Measurements from ENCODE around the gene SCGB3A2.

SCGB3A2 gene

DNA sequence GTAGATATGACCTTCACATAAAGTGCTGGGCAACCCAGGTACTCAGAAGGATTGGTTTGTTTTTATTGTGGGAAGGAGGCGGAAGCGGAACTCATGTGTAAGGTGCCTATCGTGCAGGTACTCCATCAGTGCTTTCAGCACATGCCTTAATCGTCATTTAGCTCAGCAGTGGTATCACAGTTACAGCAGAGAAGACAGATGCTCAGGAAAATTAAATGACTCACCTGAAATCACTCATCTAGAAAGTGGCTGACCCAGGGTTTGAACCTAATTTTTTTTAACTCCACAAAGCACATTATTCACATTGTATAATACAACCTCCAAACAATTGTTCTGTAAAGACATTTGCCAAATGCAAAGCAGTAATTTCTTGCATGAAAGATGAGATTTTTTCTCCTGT is 25.6 kb downstream of the SCGB3A2 start:
- no peak for DNase-seq (ENCODE audit: low spot score)

DNA sequence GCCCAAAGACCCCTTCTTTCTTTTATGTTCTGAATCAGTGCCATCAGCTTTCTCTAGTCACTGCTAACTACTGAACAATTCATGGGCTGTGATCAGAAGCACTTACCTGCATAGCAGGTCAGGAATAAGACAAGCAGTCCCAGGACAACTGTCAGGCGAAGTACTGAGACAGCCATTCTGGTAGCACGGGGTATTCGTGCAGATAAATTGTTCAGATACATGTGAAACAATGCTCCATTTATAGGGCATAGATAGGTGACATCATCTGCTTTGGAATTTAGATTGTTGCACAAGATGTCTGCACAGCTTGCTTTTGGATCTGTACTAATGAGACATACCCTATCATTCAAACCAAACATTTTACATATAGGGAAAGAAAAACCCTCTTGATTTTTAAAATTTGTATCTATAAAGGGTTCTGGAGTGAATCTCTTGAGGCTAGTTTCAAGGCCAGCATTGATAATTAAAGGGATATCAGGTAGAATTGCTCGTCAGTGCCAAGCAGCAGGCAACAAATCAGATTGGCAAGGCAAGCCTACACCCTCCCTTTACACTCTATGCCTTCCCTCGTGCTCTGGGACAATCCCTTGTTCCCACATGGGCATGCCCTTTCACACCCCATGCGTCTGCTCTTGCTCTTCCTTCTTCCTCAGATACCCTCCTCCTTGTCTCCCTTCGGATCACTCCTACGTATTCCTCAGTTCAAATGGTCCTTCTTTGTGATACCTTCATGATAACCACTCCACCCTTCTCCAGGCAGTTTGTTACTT is 28.0 kb downstream of the SCGB3A2 start, which contains the start of gene C5orf46:
Gene C5orf46, minus strand, starts transcription at position 213 of the 770 bp plus-strand sequence. Its CDS starts 37 bp downstream, at position 176.
- DNase-seq (ENCODE audit: low spot score), result no peak

DNA sequence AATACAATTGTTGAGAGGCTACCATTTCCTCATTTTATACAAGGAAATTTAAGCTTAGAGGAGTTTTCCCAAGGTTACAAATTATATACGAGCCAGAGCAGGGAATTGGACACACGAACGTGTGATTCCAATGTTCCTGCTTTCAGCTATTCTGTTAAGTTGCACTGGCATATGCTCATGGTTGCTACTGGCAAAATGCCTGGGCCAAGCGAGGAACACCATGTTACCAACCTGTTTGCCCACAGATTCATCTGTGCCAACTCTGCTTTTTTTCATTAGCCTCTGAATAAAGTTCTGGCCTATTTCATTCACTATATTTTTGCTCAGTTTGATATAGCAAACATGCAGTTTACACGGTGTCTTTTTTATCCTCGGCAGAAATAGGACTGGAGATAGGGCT is 32.9 kb downstream of the SCGB3A2 start:
- DNase-seq (ENCODE audit: low spot score), result no peak

DNA sequence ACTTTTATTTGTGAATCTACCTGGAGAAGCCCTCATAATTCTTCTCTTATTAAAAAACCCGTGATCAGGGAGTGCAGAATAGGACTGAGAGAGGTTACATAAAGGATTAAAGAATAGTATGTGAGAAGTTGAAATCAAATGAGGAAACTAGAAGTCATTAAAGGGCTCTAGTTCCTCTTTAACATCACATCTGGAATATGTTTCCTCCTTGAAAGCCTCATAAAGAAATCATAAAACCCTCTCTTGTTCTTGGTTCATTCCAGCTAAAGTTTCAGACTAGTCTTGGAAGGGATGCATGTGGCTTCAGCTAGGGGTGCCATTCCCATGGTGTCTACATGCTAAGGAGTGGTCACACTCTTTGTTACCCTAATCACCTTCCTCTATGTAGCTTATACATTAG is 33.5 kb downstream of the SCGB3A2 start:
- no peak for DNase-seq (ENCODE audit: low spot score)

DNA sequence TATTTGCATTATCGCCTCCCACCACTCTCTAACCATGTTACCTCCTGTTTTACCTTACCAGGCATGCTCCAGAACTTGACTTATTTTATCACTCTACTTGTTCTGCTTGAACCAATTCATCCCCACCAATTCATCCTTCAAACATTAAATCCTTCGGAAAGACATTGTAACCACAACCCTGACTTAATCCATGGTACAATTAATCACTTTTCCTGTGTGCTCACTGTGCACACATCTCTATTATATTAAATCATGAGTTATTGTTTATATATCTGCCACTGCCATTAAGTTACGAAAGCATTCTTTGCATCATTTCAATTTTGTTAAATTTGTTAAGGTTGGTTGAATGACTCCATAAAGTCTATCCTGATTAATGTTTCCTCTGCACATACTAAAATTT is 35.3 kb downstream of the SCGB3A2 start:
- no peak for DNase-seq (ENCODE audit: low spot score)

DNA sequence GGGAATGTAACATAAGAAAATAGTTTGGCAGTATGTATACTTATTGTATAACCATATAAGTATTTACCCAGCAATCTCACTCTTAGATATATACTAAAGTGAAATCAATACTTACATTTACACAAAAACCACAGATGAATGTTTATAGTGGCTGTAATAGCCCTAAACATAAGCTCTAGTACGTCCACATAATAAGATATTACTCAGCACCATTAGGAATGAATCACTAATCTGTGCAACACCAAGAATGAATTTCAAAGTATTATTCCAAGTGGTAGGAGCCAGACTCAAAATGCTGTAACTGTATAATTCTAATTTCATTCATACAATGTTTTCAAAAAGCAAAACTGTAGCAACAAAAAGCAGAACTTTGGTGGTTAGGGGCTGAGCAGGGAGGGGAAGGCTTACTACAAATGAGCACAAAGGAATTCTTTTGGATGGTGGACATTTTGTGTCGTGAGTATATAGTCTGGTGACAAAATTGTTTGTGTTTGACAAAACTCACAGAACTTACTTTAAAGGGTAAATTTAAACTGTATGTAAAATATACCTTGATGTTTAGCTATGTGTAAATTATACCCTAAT is 39.7 kb downstream of the SCGB3A2 start:
- DNase-seq (ENCODE audit: low spot score), result no peak

DNA sequence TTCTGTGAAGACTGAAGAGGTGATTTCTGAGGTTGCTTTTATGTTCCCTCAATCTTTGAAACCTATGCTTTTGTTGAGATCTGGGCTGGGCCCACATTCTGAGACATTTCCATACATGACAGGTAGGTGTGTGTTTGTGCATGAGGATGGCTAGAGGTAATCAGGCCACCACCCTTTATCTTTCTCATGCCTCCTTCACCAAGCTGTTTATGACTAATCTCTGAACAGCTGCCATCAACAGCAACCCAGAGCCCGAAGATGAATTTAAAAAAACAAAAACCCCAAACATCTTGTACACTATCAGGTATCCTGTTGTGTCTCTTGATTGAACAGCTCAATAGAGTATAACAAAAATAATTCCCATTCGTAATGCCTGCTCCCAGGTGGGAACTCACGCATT is 40.4 kb downstream of the SCGB3A2 start:
- no peak for DNase-seq (ENCODE audit: low spot score)

DNA sequence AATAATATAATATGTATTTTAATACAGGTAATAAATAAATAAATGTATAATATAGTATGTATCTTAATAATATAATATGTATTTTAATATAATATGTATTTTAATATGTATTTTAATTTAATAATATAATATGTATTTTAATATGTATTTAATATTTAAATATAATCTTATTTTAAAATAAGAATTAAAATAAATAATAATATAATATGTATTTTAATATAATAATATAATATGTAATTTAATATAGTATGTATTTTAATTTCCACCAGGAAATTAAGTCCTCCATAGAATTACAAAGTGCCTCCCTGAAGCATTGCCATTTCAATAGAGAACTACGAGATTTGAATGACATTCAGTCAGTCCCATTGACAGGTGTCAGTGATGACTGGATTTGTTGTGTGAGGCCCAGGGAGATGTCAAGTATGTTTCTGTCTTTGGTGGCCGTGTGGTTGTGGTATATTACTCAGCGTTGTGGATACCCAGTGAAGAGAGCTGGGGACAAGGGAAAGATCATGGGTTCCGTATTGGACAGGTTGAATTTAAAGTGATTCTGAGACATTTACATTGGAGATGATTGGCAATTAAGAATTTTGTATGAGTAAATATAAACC is 42.0 kb downstream of the SCGB3A2 start:
- DNase-seq (ENCODE audit: low spot score), result no peak

DNA sequence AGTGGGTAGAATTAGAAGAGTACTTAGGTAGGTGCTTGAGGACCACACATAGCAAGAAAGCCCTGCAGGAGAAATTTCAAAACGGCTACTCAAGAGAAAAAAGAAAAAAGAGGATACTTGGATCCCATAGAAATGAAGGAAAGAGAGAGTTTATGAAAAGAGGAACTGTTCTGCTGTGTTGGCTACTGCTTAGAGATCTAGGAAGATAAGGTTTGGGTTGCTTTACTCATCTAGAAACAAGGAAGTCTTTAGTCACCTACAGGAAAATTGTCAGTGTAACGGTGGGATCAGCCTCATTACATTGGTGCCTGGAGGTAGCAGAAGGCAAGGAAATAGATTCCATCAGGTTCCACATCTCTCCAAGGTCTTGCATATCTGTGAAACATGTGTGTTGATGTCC is 42.6 kb downstream of the SCGB3A2 start:
- DNase-seq (ENCODE audit: low spot score), result no peak

DNA sequence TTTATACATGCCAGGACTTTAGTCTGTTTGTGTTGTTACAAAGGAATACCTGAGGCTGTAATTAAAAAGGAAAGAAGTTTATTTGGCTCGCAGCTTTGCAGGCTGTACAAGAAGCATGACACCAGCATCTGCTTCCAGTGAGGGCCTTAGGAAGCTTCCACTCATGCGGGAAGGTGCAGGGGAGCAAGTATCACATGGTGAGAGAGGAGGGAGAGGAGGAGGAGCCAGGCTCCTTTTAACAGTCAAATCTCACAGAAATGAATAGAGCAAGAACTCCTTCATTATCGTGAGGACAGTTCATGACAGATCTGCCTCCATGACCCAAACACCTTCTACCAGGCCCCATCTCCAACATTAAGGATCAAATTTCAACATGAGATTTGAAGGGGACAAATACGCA is 46.5 kb downstream of the SCGB3A2 start:
- no peak for DNase-seq (ENCODE audit: low spot score)

DNA sequence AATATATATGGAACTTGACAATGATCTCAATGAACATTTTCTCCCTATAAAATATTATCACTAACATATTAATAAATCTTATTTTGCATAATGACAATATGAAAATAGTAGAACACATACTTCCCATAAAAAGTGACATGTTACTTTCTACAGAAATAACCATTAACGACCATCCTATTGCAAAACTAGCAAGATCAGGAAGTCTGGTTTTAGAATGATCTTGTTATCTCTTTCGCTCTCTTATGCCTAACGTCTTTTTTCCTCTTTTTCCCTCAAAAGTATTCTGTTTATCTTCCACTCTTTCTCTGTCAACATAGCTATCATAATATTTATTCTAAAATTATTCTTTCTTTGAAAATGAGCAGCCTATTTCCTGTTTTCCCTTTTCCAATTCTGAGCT is 49.4 kb downstream of the SCGB3A2 start:
- DNase-seq (ENCODE audit: low spot score), result no peak

DNA sequence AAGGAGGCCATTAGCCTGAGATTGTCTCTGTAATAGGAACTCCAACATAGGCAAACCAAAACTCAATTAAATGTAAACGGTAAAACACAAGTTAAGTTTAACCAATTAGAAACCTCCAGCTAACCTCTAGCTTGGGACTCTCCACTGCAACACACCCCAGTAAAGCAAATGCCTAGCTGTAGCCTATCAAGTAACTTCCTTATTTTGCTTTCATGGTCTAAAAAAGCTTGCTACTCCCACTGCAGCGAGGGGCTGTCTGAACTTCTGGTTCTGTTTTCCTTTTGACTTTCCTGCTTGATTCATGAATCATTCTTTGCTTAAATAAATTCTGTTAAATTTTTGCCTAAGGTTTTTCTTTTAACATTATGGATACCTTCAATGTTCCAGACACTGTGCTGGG is 52.3 kb downstream of the SCGB3A2 start:
- no peak for DNase-seq (ENCODE audit: low spot score)
